NCI-H128 (cell line): ENCODE results near the gene HM13.
"Not testable (repeated sequence)": the region's sequence is repeated elsewhere in the genome, so short reads cannot be mapped to it uniquely, and the experiment has no call there.

ENCODE experiments used
- DNase-seq: peaks from one replicate; lab custom pipeline; 2025; ENCODE audit not compliant: unreplicated experiment; lab: John Stamatoyannopoulos, UW

The HM13 gene

DNA sequence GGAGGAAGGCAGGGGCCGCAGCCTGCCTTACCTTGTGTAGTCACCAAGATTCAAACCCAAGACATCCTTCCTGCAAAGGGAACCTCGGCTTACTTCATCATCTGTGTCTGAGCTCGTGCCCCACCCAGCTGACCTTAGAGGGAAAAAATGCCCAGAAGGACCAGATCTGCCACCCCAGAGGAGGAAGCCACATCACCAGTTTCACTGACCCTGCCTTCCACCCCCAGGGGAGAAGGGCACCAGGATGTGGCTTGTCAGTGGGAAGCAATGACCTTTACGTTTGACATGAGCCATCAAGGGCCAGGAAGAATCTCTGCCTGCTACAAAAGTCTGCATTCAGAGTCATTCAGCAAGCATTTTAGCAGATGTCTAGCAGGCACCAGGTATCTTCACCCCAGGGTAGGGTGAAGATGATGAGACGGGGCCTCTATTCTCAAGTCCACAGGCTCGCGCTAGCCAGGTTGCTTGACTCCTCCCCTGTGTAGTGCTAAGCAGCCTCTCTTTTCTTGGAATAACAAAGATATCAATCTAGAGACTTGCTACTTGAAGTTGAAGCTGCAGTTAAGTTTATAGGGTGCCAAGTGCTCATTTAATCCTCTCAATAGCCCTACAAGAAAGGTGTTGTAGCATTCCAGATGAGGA is 28.1 kb downstream of the HM13 start:
- no peak for DNase-seq

GRCh38 chr20:31542963-31543362 is 28.7 kb downstream of the HM13 start:
- no peak for DNase-seq

DNA sequence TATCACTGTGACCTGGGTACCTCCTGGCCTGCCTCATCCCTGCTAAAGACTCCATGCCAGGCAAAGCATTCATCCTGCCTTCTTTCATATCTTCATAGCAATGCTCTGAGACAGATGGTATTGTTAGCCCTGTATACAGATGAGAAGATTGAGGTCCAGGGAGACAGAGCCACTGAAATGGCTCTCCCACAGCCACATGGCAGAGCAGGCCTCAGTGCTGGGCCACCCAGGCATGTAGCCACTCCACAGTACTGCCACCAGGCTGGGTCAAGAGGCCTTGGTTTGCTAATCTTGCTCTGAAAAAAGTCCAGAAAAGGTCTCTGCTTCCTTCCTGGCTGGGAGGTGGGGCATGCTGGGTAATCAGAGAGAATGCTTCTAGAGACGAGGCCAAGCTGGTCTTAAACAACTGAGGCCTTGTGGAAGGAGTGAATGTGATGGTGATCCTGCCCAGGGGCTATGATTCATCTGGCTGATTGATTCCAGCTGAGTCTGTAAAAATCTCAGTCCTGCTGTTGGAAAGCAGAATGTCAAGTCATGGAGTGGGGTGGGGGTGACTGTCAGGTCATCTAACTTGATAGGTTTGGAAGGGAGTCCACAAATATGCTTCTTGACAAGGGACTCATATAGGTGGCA is 29.8 kb downstream of the HM13 start:
- no peak for DNase-seq

DNA sequence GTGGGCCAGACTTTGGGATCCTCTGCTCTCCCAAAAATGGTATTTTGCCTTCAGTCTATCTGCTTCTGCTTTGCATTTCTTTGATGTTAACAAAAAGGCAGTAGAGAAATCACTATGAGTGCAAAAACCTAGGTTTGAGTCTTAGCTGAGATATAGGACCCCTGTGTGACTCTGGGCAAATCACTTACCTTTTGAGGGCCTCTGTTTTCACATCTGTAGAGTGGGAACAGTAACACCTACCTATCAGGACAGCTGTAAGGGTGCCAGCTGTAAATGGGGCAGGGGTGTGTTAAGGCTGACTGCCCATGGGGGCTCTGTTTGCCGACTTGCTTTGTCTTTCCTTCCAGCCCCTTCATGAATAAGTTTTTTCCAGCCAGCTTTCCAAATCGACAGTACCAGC is 30.4 kb downstream of the HM13 start:
- no peak for DNase-seq

DNA sequence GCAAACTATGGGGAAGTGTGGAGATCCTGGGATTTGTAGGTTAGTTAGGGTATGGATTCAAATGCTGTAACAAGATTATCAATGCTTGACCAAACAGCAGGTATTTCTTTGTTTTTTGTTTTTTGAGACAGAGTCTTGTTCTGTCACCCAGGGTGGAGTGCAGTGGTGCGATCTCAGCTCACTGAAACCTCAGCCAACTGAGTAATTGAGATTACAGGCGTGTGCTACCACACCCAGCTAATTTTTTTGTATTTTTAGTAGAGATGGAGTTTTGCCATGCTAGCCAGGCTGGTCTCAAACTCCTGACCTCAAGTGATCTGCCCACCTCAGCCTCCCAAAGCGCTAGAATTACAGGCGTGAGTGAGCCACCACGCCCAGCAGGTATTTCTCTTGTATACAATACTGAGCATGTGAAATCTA is 31.4 kb downstream of the HM13 start:
- DNase-seq = not testable (repeated sequence)

DNA sequence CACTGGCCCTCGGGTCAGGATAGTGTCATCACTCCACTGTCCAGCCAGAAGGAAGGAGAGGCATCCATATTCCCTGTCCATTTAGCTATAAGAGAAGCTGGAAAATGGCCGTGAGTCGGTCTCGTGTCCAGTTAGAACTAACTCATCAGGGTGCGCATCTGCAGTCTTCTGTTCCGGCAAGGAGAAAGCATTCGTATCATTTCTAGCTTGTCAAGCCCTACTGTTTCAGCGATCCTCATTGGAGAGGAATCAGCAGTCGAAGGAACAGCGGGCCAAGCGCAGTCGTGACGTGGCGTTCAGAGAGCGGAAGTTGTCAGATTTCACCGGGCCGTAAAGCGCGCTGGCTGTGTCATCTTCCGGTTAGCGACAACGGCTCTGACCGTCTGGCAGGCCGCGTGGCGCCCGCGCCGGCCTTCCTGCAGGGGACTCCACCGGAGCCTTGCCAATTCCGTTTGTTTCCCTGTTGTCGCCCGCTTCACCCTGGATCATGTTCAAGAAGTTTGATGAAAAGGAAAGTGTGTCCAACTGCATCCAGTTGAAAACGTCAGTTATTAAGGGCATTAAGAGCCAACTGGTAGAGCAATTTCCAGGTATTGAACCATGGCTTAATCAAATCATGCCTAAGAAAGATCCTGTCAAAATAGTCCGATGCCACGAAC is 32.9 kb downstream of the HM13 start:
- DNase-seq = peak; percentile 48

DNA sequence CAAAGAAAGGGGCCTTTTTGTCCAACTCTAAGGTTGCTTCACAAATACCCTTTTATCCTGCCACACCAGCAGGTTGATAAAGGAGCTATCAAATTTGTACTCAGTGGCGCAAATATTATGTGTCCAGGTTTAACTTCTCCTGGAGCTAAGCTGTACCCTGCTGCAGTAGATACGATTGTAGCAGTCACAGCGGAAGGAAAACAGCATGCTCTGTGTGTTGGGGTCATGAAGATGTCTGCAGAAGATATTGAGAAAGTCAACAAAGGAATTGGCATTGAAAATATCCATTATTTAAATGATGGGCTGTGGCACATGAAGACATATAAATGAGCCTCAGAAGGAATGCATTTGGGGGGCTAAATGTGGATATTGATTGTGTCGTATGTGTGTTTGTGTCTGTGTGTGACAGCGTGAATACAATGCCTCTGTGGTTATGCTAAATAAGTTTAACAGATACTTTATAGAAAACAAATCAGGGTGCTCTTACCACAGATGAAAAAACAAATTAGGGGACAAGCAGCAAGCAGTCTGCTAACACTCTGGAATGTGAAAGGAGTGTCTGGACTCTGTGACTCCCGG is 33.6 kb downstream of the HM13 start:
- no peak for DNase-seq

DNA sequence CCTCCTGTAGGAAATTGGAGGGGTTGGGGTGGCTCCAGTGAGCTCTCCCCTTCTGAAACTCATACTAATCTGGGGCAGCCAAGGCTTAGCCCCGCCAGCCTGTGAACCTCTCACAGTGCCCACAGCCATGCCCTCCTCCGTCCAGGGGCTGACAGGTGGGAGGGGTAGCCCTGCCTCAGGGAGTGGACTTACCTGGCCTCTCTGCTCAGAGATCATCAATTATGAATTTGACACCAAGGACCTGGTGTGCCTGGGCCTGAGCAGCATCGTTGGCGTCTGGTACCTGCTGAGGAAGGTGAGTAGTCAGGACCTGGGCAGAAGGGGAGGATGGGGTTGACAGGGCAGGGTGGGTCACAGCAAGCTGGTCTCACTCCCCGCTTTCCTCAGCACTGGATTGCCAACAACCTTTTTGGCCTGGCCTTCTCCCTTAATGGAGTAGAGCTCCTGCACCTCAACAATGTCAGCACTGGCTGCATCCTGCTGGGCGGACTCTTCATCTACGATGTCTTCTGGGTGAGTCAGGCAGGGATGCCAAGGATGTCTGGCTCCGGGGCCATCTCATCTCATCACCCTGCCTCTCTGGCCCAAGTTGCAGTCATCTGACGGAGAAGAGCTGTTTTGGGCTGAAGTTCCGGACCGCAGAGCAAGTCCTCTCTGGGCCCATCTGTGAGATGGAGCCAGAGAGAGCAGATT is 34.7 kb downstream of the HM13 start:
- DNase-seq = no peak

DNA sequence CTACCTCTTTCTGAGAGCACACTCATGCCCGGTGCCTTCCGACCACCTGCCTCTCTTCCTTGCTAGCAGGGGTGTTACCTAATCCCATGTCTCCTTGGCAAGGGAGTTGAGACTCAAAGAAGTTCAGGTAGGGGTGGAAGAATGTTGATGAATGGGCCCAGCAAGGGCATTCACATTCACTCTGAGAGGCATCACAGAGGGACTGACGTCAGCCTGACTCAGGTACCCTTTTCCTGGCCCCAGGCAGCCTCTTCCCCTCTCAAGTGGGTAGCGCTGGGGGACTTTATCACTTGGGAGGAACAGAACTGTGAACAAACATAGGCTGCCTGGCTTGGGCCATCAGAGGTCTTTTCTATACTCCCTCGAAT is 35.3 kb downstream of the HM13 start:
- DNase-seq = no peak

GRCh38 chr20:31550099-31550498 is 35.9 kb downstream of the HM13 start:
- DNase-seq = no peak

DNA sequence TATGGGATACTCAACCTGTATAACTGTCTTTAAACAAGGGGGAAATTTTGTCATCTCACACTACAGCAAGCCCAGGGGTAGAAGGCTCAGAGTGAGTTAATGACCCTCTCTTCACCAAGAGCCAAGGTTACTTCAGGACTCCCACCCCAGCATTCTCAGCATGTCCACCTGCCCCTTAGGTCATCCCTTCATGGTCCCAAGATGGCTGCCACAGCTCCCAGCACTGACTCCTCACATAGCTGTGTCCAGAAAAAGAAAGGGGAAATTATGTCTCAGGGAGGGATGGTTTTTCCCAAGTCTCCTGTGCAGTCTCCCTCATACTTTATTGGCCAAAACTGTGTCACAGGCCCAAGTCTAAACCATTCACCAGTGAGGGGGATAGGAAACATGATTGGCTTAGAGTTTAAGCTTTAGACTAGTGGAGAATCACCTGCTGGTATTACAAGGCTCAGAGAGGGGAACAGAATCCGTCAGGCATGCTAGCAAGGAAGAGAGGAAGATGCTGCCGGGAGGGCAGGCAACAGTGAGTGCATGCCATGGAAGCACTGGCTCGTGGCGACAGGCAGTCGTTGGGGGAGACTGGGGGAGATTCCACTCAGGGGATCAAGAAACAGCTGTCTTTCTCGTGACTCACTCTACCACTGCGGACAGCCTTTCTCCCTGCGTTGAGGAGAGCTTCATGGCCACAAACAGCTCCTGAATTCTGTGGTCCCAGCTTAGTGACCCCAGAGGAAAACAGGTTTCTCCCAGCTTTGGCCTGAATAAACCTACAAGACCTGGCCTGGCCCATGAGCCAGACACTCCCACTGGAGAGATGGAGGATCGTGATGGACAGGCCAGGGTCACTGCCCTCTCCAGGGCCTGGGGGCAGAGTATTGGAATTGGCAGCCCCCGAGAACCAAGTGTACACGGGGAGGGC is 37.2 kb downstream of the HM13 start:
- no peak for DNase-seq

GRCh38 chr20:31555203-31555775 is 41.0 kb downstream of the HM13 start:
- no peak for DNase-seq

DNA sequence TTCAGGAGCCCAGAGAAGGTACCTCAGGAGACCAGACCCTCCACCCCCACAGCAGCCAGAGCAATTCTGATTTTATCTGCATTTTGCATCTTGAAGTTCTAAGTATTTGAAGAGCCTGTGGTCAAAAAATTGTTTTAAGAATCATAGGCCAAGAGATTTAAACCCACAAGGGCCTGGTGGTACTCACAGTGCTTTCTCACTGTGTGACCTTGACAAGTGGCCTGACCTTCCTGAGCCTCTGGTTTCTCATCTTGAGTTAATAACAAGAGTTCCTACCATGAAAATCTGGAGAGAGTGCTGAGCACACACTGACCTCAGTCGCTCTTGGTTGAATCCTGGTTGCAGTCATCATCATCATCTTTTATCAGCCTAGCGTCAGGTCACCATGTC is 45.5 kb downstream of the HM13 start:
- no peak for DNase-seq

DNA sequence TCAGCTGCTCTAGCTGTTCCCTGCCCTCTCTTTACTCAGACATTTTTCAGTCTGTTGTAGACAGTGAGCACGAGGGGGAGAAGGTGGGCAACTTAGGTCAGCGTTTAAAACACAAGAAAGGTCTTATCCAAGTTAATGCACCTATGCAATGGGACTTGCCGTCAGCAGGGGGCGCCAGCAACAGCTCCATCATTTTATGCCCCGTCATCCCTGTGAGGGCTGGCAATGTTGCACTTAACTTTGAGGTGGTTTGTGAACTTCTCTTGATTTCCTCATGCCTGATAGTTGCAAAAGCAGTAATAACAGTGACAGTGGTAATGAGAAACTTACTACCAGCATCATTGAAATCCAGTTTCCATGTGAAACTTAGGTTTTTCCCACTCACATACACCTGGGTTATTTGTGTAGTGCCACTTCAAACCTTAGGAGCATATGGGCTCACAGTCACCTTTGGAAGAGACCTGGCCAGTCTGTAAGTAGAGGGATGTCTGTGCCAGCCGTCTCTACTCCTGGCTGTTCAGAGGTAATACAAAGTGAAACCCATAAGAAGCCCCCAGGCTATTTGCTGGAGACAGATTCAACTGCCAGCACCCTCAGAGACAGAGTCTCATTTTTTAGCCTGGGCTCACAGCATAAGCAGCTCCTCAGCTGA is 46.0 kb downstream of the HM13 start:
- peak; percentile 27 for DNase-seq

DNA sequence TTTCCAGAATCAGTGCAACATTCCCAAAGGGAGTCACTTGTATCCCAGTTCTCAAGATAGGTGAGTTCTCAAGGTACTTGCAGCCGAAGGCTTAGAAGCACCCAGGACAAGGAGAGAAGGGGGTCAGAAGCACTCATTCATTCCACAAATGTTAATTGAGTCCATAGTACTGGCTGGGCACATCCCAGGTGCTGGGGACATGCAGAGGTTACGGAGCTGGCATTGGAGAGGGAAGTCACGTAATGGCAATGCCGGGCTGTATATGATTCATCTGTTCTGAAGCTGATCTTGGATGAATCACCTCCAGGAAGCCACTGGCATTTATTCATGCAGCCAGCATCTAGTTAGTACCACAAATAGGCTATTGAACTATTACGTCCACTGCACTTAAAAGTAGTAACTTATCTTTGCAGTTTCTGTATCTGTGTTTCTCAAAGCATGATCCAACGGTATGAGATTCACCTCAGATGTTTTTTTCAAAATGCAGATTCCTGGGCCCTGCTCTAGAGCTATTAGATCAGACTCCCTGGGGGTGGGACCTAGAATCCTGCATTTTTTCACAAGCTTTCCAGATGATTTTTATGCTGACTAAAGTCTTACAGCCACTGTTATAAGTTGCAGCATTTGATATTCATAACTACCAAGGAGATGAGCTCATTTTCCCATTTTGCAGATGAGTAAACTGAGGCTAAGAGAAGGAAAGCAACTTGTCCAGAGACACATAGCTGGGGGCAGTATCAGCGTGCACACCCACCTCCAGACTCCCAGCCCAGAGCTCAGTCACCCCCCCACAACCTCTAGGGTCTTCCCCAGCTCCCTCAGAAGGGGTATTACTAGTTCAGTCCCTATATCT is 46.7 kb downstream of the HM13 start:
- DNase-seq = no peak

DNA sequence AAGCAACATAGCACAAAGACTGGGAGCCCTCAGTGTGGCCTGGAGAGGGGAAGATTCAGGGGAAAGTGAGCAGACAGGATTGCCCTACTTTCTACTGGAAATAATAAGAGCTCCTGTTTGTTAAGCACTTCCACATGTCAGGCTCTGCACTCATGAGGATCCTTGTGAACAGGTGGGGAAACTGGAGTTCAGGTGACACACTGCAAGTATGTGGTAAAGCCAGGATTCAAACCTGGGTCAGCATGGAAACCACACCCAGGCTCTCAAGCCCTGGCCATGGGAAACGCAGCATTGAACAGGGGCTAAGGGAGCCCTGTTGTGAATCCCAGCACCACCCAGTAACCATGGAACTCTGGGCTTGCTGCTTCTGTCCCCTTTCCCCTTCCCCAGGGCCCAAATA is 48.0 kb downstream of the HM13 start:
- DNase-seq = no peak

DNA sequence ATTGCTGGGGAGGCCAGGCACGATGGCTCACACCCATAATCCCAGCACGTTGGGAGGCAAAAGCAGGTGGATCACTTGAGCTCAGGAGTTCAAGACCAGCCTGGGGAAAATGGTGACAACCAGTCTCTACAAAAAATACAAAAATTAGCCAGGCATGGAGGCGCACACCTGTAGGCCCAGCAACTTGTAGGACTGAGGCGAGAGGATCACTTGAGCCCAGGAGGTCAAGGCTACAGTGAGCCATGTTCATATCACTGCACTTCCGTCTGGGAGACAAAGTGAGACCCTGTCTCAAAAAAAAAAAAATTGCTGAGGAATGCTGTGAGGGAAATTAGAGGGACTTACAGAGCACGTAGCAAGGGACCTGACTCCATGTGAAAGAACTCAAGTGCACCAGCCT is 50.0 kb downstream of the HM13 start:
- no peak for DNase-seq

GRCh38 chr20:31565699-31566318 is 51.6 kb downstream of the HM13 start:
- DNase-seq = no peak

DNA sequence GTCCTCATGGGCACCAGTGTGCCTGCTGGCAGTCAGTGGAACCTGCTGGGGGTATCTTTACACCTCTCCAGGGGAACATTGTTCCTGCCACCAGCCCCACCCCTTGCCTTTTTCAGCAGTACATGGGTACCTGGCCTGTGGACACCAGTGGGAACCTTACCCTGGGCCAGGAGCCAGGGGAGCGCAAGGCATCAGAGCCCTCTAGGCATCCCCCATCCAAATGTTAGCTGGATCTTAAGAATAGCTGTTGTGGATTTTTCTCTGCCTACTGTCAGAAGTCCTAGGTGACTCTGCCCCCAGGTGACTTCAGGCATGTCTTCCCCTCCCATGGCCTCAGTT is 52.0 kb downstream of the HM13 start:
- DNase-seq = no peak
